Hepatic stellate cell (primary cell): ENCODE data around the gene DNAH5.
A peak's percentile ranks its signal among the peaks of the same experiment; 100 is the strongest.
"Not testable (repeated sequence)": the region's sequence is repeated elsewhere in the genome, so short reads cannot be mapped to it uniquely, and the experiment has no call there.

Experiments used
- DNase-seq: peaks from one replicate; pipeline ENCODE4 v3.0.0; 2011; ENCODE audit warnings: low spot score

DNAH5 gene, protein sequence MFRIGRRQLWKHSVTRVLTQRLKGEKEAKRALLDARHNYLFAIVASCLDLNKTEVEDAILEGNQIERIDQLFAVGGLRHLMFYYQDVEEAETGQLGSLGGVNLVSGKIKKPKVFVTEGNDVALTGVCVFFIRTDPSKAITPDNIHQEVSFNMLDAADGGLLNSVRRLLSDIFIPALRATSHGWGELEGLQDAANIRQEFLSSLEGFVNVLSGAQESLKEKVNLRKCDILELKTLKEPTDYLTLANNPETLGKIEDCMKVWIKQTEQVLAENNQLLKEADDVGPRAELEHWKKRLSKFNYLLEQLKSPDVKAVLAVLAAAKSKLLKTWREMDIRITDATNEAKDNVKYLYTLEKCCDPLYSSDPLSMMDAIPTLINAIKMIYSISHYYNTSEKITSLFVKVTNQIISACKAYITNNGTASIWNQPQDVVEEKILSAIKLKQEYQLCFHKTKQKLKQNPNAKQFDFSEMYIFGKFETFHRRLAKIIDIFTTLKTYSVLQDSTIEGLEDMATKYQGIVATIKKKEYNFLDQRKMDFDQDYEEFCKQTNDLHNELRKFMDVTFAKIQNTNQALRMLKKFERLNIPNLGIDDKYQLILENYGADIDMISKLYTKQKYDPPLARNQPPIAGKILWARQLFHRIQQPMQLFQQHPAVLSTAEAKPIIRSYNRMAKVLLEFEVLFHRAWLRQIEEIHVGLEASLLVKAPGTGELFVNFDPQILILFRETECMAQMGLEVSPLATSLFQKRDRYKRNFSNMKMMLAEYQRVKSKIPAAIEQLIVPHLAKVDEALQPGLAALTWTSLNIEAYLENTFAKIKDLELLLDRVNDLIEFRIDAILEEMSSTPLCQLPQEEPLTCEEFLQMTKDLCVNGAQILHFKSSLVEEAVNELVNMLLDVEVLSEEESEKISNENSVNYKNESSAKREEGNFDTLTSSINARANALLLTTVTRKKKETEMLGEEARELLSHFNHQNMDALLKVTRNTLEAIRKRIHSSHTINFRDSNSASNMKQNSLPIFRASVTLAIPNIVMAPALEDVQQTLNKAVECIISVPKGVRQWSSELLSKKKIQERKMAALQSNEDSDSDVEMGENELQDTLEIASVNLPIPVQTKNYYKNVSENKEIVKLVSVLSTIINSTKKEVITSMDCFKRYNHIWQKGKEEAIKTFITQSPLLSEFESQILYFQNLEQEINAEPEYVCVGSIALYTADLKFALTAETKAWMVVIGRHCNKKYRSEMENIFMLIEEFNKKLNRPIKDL (N-terminal part only)

DNA sequence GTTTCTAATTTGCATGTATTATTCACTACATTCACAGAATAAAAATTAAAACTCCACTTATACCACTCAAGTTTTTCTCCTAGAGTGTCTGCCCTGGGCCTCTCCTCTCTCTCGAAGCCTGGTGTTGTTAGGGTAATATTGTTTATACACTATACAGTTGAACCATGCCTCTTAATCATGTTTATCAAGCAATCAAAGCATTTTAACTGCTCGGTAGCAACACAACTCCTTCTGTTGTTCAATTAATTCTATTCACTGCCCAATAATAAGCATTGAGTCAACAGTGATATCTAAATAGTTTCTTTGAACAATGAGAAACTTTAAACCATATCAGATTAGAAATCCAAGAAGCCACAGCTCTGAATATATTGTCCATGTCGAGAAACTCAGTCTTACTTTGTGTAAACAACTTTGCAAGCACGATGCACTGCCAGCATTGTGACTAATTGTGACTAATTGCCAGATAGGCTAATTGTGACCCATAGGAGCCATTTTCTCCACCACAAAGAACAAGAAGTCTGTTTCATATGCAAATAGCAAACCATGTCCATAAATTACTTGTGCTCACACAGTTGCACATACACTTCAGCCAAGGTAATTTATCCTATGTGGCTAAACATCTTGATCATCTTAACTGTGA, at the start of gene DNAH5:
Gene DNAH5, minus strand, starts transcription at position 129 of the 640 bp plus-strand sequence. CDS start 250 bp downstream, outside the sequence.
- DNase-seq: no peak

DNA sequence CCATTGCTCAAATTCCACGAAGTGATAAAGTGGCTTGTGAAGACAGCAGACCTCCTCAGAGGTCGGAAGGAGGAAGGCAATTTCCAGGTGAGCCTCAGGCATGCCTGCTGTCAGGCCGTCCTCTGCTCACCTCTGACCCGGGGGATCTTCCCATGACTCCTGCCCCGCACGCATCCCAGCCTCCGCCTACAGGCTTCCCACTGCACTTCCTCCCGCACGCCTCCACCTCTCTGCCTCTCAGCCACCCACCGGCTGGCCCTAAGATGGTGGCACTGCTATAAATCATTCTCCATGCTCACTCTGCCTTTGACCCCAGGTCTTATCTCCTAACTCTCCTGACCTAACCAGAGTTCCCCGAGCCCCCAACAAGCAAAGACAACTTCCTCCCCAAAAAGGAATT, 49.4 kb upstream of the DNAH5 start:
- no peak for DNase-seq

DNA sequence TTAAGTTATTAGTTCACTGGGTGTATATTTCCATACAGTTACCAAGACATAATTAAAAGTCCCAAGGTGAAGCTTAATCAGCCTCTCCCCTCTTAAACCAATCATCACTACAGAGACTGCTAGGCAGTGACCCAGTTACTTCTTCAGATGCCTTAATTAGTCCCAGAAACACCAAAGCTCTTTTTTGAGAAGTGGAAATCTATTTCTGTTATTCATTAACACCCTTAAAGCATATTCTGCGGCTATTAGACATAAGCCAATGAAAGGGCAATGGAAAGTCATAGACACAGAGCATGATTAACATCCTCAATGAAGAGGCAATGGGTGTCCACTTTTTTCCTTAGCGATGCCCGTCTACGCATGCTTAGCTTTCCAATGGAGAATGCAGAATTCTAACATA, 48.3 kb upstream of the DNAH5 start:
- no peak for DNase-seq

DNA sequence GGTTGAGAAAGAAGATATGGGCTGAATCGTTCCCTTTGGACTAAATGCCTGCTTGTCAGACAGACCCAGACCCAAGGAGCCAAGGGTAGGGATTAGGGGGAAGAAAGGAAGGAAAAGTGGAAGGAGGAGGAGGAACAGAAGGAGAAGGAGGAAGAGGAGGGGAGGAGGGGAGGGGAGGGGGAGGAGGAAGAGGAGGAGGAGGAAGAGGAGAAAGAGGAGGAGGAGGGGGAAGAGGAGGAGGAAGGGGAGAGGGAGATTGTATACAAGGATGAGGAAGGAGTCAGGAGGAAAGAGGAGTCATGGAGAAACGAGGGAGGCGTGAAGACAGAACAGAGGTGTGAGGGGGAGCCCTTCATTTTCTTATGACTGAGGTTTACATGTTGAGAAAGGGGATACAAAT, 46.9 kb upstream of the DNAH5 start:
- DNase-seq: no peak

DNA sequence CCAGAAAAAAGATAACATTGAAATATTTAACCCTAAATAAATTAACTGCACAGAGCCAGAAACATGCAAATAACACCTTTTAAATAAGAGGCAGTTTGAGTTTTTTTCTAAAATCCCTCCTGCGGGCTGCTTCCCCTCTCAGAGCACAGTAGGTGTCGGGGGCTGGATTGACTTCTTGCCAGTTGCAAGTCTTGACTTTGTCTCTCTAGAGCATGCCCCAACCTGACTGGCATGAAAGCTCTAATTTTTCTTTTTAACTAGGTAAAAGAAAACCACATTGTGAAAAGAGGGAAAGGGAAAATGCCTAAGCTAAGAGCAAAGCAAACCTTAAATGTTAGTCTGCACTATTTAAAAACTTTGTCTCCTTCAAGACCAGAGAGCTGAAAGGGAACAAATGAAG, 46.4 kb upstream of the DNAH5 start:
- DNase-seq: no peak

DNA sequence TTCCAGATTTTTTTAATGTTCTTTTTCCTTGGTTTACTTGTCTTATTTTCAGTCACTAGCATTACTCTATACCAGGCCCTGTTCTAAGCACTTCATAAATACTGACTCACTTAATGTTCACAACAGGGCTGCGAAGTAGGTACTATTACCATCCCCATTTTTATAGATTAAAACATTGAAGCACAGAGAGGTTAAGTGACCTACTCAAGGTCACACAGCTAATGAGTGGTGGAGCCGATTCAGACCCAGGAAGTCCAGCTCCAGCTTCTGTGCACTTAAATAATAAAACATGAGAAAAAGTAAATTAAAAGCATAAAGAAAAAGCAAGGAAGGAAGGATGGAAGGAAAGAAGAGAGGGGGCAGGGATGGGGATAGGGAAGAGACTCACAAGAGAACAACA, 45.3 kb upstream of the DNAH5 start:
- no peak for DNase-seq

DNA sequence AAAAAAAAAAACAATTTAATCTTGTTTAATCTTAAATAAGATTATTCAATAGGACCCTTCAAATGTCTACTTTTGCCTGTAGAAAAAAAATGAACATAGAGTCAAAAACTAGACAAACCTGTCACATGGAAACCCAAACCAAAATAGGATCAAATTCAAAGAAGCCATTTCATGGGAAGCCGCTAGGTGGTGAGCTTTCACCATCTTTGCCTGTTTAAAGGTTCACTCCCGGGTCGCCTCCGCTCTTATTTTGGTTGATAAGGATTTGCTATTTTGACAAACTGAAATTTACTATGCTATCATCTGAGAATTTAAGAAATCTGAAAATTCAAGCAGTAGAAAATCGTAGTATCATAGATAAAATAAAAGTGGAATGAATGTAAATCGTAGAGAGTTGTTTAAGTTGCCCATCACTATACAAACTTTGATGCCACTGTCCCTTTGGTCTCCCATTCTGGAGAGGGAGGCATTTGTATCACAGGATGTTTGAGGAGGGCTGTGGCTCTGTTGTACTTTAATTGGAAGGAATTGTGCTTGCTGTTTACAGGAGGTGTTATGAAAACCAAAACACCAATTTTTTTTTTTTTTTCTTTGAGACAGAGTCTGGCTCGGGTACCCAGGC, 43.5 kb upstream of the DNAH5 start:
- DNase-seq: peak; percentile 59

DNA sequence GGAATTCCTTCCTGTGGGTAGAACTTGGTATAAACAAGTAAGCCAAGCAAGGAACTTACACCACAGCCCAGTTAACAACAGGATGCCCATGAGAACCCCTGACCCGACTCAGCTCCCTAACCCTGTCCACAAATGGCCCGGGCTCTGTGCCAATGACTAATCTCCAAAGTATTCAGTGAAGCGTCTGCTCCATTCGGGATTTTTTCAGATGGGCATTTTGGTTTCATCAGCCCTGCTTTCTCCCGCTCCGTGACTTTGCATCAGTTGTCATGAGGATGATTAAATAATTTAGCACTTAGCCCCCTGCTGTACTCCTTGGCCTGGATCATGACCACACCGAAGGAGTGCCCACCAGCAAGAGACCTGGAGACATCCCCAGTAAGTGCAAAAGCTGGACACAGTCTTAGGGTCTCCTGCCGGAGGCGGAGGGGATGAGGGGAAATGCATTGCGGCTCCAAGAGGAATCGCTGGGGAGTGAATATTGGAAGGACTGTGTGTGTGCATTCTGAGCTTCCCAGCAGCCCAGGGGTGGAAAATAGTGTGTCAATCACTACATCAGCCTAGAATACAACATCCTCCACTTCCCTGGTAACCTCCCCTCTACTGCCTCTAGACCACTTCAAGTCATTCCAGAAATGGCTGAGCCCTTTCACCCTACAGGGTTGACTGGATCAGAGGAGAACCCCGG, 41.4 kb upstream of the DNAH5 start:
- DNase-seq: peak; percentile 77

DNA sequence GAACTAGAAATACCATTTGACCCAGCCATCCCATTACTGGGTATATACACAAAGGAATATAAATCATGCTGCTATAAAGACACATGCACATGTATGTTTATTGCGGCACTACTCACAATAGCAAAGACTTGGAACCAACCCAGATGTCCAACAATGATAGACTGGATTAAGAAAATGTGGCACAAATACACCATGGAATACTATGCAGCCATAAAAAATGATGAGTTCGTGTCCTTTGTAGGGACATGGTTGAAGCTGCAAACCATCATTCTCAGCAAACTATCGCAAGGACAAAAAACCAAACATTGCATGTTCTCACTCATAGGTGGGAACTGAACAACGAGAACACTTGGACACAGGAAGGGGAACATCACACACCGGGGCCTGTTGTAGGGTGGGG, 40.4 kb upstream of the DNAH5 start:
- not testable (repeated sequence) for DNase-seq

DNA sequence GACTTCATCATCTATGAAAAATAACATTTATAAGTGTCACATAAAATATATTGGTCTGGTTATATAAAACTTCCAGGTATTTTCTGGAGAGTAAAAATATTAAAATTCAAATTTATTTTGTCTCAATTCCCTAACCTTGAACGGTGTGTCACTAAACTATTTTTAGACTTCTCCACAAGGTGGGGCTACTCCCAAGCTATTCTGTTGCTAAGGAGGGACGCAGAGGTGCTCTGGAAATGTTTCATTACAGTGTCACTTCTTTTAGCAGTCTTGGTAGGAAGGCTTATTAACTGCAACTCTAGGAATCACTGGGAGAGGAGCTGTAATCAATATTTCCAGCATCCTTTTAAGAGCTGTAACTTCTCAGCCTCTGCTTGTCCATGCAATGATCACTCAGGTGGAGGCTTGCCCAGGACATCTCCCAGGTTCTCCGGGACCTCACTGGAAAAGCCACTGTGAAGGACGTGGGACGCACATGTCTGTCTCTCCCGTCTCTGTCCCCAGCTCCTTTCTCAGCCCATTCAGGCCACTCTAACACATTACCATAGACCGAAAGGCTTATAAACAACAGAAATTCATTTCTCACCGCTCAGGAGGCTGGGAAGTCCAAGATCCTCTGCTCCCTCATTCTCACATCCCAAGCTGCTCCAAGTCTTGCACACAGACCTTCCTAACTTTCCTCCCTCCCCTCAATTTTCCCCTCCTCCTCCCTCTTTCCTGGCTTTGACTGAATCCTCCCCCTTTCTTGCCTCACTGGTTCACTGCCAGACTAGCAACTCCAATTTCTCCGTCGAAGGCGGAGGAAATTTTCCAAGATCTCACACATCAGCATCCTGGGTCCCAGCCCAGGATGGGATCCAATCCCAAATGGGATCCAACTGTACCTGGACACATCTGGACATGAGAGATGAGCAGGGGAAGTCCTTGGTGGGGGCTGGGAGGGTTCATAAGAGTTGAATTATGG, 32.7 kb upstream of the DNAH5 start:
- DNase-seq: peak; percentile 18

DNA sequence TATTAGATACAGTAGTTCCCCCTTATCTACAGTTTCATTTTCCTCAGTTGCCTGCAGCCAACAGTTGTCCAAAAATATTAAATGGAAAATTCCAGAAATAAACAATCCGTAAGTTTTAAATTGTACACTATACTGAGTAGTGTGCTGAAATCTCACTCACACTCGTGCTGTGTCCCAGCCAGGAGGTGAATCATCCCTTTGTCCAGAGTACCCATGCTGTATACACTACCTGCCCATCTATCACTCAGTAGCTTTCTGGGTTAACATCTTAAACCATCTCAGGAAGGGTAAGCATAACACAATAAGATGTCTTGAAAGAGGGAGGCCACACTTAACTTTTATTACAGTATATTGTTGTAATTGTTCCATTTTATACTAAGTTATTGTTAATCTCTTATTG, 31.7 kb upstream of the DNAH5 start:
- DNase-seq: no peak

DNA sequence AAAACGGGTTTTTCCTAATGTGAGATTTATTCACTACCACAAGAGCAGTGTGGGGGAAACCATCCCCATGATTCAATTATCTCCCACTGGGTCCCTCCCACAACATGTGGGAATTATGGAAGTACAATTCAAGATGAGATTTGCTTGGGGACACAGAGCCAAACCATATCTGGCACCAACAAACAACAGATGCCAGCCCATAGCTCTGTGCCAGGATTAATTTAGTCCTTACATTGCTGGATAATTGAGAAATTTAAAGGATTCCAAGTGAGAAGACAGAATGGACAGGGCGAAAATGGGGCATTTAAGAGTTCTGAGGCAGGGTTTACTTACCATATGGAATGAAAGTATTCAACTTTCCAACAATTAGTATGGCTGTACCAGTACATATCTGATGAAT, 30.8 kb upstream of the DNAH5 start:
- no peak for DNase-seq

DNA sequence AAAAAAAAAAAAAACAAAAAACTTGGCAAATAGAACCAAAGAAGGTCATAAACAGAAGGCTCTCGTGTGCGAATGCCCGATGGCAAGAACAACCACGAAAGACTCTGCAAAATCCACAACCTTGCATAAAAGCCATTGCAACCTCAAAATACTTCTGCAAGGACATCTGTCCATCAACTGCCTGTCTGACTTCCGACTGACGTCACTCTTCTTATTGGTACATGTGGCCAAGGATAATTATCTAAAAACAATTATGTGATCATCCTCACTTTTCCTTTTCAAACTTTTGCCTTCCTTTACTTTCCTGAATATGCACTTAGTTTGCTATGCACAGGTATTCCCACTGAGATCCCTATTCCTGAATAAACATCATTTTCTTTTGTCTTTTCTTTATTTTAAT, 29.2 kb upstream of the DNAH5 start:
- DNase-seq: no peak

DNA sequence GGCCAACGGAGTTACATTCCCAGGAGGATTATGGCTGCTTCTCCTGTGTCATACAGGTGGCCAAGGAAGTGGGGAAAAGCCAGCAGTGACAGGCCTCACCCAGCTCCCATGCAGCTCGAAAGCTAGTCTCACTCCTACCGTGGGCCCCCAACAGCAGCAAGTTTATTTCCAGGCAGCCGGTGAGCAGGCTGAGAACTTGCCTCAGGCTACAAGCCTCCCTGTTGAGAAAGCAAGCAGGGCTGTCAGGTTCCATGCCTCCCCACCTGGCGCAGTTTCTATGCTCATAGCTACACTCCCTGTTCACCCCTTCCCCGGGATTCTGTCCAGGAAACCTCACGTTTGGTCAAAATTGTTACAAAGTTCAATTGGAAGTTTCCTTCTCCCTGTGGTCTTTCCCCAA, 27.5 kb upstream of the DNAH5 start:
- no peak for DNase-seq

DNA sequence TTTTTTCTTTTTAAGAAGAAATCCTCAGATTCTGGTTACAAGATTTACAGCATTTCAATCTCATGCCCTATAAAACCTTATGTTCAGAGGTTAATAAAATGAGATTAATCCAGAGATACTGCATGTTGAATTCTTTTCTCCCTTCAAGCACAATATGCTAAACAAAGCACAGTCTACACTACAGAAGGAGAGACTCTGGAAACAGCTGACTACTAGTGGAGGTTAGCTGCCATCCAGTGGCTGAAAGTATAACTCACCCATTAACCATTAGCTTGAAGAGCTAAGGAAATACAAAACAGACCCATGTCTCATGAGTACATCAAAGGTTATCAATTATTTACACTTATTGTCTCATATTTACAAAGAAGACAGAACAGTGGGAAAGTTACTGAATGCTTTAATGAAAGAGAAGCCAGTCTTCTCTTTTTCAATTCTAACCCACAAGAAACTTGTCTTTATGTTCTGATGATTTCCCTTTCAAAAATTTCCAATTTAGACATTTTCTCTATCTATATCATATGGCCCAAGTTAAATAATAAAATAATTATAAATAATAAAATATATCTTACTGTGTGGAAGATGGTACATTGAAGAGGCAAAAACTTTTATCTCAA, 12.7 kb upstream of the DNAH5 start:
- peak; percentile 31 for DNase-seq

DNA sequence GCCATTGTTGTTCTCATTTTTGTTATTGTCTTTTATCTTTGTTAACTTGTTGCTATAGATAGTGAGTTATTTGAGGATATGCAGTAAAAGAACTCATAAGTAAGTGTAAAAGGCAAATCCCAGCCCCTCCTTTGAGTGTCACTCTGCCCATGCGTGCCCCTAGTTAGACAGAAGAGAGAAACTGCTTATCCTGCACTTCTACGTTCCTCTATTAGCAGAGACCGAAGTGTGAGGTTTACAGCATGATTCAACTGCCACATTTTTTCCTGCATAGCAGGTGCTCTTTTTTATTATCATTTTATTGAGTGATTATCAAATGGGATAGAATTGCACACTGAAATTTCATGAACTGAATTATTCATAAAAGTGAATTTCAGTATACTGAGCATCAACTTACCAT, 12.0 kb upstream of the DNAH5 start:
- no peak for DNase-seq

DNA sequence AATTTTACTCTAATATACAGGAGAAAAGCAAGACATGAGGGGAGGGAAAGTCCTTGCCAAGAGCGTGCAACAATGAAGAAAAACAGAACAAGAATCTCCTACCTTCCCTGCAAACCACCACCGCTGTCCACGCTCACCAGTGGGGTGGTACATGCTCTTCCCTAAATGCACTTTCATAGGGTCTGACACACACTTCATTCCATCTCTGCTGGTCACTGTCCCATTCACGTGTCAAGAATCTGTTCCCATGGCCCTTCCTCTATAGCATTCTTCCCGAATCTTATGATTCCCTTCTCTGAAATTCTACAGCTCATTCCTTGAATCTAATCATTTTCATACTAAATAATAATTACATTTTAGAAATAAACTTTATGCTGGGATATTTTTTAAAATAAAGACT, 11.4 kb upstream of the DNAH5 start:
- peak; percentile 12 for DNase-seq

DNA sequence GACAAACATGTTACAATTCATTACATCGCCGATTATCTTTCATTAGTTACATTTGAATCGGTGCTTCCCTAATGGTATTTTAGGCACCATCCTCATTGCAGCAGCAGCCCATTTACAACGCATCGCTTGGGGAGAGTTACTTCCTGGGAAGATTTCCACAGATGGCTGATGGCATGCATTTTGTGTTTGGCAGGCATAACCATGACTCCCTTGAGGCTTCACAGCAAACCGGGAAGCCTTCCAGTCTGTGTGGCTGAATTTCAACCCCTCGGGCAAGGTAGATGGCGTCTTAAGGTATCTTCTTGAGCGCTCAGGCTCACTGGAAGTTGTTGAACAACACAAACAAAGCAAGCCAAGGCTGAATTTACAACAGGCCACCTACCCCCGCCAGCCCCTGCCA, 1.6 kb upstream of the DNAH5 start:
- DNase-seq: no peak

DNA sequence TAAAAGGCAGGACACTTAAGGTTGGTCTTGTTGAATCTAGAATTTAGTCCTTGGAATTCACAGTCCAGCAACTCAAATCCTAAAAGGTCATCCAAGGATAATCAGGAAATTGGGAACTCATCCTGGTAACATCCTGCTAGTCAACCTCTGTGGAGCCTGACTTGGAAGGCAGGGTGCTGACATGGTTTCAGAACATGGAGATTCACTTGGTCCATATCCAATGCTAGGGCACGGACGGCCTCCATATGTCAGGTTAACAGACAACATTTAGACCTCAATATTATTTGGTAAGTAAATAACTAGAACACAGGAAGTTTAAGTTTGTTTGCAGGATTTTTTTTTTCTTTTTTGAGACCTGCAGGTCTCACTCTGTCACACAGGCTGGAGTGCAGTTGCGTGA, 783 bp upstream of the DNAH5 start:
- DNase-seq: no peak
